ENCODE results near the gene THEMIS. TPM values are rescaled to one million over a fixed set of nuclear protein-coding genes. Genes with fewer than 3 reads are reported as not detected.
"Not testable (repeated sequence)": the region's sequence is repeated elsewhere in the genome, so short reads cannot be mapped to it uniquely, and the experiment has no call there.

THEMIS gene
- total RNA-seq, 2 experiments from 2014 or later = 142 to 144 TPM

- ChIA-PET CTCF (interaction anchor here (1.4 kb wide), 1 partner anchor 29 kb away, joined by 4 read pairs; no protein-coding TSS in a partner anchor), POLR2A (no interaction called here)
- Mint-ChIP-seq H3K9me3 (ENCODE audit: insufficient read depth) (peaks cover 12% of the 10 kb centered on the region), H3K4me3 (no peak overlapping the region), H3K36me3 (ENCODE audit: low read depth) (peaks cover 72% of the 10 kb centered on the region), H3K27me3 (ENCODE audit: low read depth) (no peaks in the 10 kb centered on the region), H3K4me1 (ENCODE audit: low read depth) (peaks cover 84% of the 10 kb centered on the region), H3K27ac (no peak overlapping the region)
- ATAC-seq (no peak), DNase-seq (no peak)
Observed at GRCh38 chr6:127884134-127884533, 16.7 kb downstream of the THEMIS start.

GRCh38 chr6:127881949-127882348 is 18.9 kb downstream of the THEMIS start:
- POLR2A ChIA-PET = interaction anchor here (0.6 to 0.7 kb wide), 2 partner anchors 10 to 19 kb away, joined by 3 to 4 read pairs; partner anchors contain the start of gene THEMIS

GRCh38 chr6:127880429-127880828 is 20.4 kb downstream of the THEMIS start:
- H3K36me3 Mint-ChIP-seq (ENCODE audit: low read depth) = peaks cover 65% of the 10 kb centered on the region
- no peaks in the 10 kb centered on the region for H3K27me3 Mint-ChIP-seq (ENCODE audit: low read depth)
- ATAC-seq = peak; percentile 50
- H3K9me3 Mint-ChIP-seq (ENCODE audit: insufficient read depth) = peaks cover 5% of the 10 kb centered on the region
- peaks cover 79% of the 10 kb centered on the region for H3K4me1 Mint-ChIP-seq (ENCODE audit: low read depth)
- ChIA-PET CTCF (interaction anchor here (1.9 to 2.6 kb wide), 2 partner anchors 11 to 20 kb away, joined by 4 to 8 read pairs; partner anchors contain the start of gene THEMIS), POLR2A (interaction anchor here (0.6 to 0.7 kb wide), 2 partner anchors 54 to 105 kb away, joined by 3 read pairs; no protein-coding TSS in a partner anchor)
- no peak for DNase-seq
- H3K27ac Mint-ChIP-seq = peak overlapping the region; percentile 61
- H3K4me3 Mint-ChIP-seq = peak overlapping the region; percentile 64

More at GRCh38 chr6:127881949-127882348, 18.9 kb downstream of the THEMIS start:
- not testable (repeated sequence) for H3K9me3 Mint-ChIP-seq (ENCODE audit: insufficient read depth); H3K4me3 Mint-ChIP-seq; H3K27me3 Mint-ChIP-seq (ENCODE audit: low read depth); DNase-seq; ATAC-seq; H3K27ac Mint-ChIP-seq
- CTCF ChIA-PET = interaction anchor here (1.8 kb wide), 1 partner anchor 27 kb away, joined by 15 read pairs; no protein-coding TSS in a partner anchor
- Mint-ChIP-seq H3K4me1 (ENCODE audit: low read depth) (peaks cover 82% of the 10 kb centered on the region), H3K36me3 (ENCODE audit: low read depth) (peaks cover 67% of the 10 kb centered on the region)

DNA sequence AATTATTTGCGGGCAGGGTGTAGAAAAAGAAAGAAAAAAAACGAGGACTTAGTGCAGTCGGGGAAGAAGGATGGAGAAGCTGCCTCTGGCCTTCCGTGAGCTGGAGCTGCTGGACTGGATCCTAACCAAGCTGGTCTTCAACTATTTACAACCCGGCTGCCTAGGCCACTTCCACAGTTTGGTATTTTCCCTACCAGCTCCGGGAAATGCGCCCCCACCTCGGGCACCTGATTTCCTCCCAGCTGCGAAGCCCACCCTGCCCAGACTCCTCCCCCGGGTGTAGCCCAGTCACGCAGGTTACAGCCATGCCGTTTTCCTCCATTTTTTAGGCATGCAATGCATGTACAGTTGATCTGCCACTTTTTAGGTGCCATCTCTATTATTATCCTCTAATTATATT is 21.2 kb downstream of the THEMIS start:
- Mint-ChIP-seq H3K27ac (peak overlapping the region; percentile 70), H3K9me3 (ENCODE audit: insufficient read depth) (peaks cover 2% of the 10 kb centered on the region), H3K4me1 (ENCODE audit: low read depth) (peaks cover 79% of the 10 kb centered on the region), H3K36me3 (ENCODE audit: low read depth) (peaks cover 66% of the 10 kb centered on the region), H3K27me3 (ENCODE audit: low read depth) (no peaks in the 10 kb centered on the region), H3K4me3 (peak overlapping the region; percentile 64)
- ChIA-PET CTCF (interaction anchor here (1.9 to 2.6 kb wide), 3 partner anchors 11 to 25 kb away, joined by 4 to 10 read pairs (median 8); partner anchors contain the start of gene THEMIS), POLR2A (interaction anchor here (0.6 to 0.9 kb wide), 2 partner anchors 14 to 71 kb away, joined by 3 read pairs; no protein-coding TSS in a partner anchor)
- DNase-seq = peak; percentile 67
- peak; percentile 67 for ATAC-seq

DNA sequence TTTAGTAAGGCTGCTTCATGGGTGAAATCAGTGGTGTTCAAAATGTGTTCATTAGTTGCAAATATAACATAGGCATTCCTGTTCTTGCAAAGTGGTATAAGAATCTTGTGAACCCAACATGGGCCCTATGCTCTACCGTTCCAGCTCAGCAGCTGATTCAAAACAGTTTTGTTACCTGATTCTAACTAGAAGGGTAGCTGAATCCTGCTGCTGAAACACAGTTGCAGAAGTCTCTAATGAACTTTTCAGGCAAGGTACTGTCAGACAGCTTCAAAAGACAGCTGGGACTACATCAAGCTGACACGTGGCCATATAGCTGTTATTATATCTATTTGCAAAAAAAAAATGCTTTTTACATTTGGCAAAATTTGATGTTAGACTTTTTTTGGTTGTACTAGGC is 22.7 kb downstream of the THEMIS start:
- H3K27me3 Mint-ChIP-seq (ENCODE audit: low read depth) = no peaks in the 10 kb centered on the region
- peaks cover 78% of the 10 kb centered on the region for H3K4me1 Mint-ChIP-seq (ENCODE audit: low read depth)
- ChIA-PET POLR2A (interaction anchor here (1.0 kb wide), 1 partner anchor 90 kb away, joined by 4 read pairs; no protein-coding TSS in a partner anchor), CTCF (interaction anchor here (0.7 to 2.1 kb wide), 2 partner anchors 23 to 63 kb away, joined by 3 to 10 read pairs; no protein-coding TSS in a partner anchor)
- H3K4me3 Mint-ChIP-seq = peak overlapping the region; percentile 22
- DNase-seq (no peak), ATAC-seq (no peak)
- H3K9me3 Mint-ChIP-seq (ENCODE audit: insufficient read depth) = peaks cover 8% of the 10 kb centered on the region
- peaks cover 65% of the 10 kb centered on the region for H3K36me3 Mint-ChIP-seq (ENCODE audit: low read depth)
- no peak overlapping the region for H3K27ac Mint-ChIP-seq

DNA sequence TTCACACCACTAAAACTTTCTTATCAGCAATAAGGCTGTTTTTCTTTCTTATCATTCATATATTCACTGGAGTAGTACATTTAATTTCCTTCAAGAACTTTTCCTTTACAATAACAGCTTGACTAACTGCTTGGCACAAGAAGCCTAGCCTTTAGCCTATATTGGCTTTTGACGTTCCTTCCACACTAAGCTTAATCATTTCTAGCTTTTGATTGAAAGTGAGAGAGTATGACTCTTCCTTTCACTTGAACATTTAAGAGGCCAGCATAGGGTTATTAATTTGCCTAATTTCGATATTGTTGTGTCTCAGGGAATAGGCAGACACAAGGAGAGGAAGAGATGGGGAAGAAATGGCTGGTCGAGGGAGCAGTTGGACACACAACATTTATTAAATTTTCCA is 23.6 kb downstream of the THEMIS start:
- CTCF ChIA-PET = interaction anchor here (0.7 to 1.0 kb wide), 2 partner anchors 9 to 96 kb away, joined by 3 to 4 read pairs; no protein-coding TSS in a partner anchor
- H3K36me3 Mint-ChIP-seq (ENCODE audit: low read depth) = peaks cover 66% of the 10 kb centered on the region
- peaks cover 72% of the 10 kb centered on the region for H3K4me1 Mint-ChIP-seq (ENCODE audit: low read depth)
- peak overlapping the region; percentile 65 for H3K27ac Mint-ChIP-seq
- ATAC-seq (no peak), DNase-seq (no peak)
- H3K9me3 Mint-ChIP-seq (ENCODE audit: insufficient read depth) = peaks cover 11% of the 10 kb centered on the region
- H3K4me3 Mint-ChIP-seq = peak overlapping the region; percentile 29
- no peaks in the 10 kb centered on the region for H3K27me3 Mint-ChIP-seq (ENCODE audit: low read depth)
- POLR2A ChIA-PET = interaction anchor here (0.6 to 0.7 kb wide), 2 partner anchors 11 to 12 kb away, joined by 3 to 4 read pairs; no protein-coding TSS in a partner anchor

DNA sequence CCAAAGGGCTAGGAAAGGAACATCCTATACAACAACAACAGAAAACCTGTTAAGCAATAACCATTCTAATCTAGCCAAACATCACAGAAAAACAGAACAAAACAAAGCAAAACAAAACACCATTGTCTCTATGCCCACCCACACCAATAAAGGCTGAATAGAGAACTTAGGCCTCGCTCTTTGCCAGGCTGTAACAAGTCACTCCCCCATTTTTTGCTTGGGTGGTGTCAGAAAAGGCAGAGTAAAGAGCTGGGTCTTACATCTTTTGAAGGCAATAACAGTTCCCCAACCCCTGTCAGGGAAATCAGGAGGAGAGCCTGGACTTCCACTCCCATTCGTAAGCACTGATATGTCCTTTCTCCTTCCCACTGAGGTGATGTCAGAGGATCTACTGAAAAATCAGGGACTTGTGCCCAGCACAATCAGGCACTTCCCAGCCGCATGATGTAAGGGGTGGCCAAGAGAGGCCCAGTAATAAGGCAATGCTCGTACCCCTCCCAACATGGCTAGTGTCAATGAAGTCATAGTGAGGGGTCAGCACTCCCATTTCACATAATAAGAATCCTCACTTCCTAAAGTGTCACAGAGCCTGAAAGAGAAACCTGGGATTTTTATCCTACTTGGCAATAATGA is 31.0 kb downstream of the THEMIS start:
- POLR2A ChIA-PET = no interaction called here
- H3K36me3 Mint-ChIP-seq (ENCODE audit: low read depth) = peaks cover 74% of the 10 kb centered on the region
- peak; percentile 41 for ATAC-seq
- H3K27ac Mint-ChIP-seq = peak overlapping the region; percentile 65
- peaks cover 11% of the 10 kb centered on the region for H3K9me3 Mint-ChIP-seq (ENCODE audit: insufficient read depth)
- H3K27me3 Mint-ChIP-seq (ENCODE audit: low read depth) = no peaks in the 10 kb centered on the region
- no peak for DNase-seq
- H3K4me3 Mint-ChIP-seq = no peak overlapping the region
- CTCF ChIA-PET = interaction anchor here (0.6 to 3.6 kb wide), 4 partner anchors 10 to 18 kb away, joined by 3 to 18 read pairs (median 7); no protein-coding TSS in a partner anchor
- H3K4me1 Mint-ChIP-seq (ENCODE audit: low read depth) = peaks cover 58% of the 10 kb centered on the region

DNA sequence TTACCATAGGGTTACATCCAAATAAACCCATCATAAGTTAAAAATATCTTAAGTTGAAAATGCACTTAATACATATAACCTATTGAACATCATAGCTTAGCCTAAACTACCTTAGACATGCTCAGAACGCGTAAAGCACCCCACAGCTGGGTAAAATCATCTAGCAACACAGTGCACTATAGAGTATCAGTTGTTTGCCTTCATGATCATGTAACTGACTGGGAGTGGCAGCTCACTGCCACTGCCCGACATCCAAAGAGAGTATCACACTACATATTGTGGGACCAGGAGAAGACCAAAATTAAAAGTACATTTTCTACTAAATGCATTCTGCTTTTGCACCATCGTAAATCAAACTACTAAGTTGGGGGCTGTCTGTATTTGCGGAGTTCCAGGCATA is 31.7 kb downstream of the THEMIS start:
- ATAC-seq = peak; percentile 50

DNA sequence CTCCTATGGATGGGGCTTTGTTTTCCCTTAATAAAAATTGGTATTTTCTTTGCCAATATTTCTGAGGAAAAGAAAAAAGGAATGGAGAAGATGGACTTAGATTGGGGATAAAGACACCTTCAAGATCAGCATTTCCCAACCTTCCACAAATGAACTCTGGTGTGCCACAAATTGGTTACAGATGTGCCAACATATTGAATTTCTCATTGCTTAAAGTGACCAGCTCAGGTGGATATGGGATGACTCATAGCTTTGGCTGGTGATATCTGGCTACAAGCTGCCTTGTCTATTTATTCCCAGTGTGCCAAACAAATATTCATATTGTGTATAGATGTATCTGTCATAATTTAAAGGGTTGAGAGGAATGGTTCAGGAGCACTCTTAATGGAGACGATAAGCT is 32.5 kb downstream of the THEMIS start:
- Mint-ChIP-seq H3K36me3 (ENCODE audit: low read depth) (peaks cover 77% of the 10 kb centered on the region), H3K4me1 (ENCODE audit: low read depth) (peaks cover 64% of the 10 kb centered on the region), H3K27me3 (ENCODE audit: low read depth) (no peaks in the 10 kb centered on the region), H3K27ac (no peak overlapping the region), H3K9me3 (ENCODE audit: insufficient read depth) (peaks cover 5% of the 10 kb centered on the region), H3K4me3 (no peak overlapping the region)
- ChIA-PET POLR2A (interaction anchor here (0.9 kb wide), 1 partner anchor 32 kb away, joined by 3 read pairs; no protein-coding TSS in a partner anchor), CTCF (interaction anchor here (1.3 to 3.6 kb wide), 4 partner anchors 9 to 13 kb away, joined by 4 to 18 read pairs (median 7); no protein-coding TSS in a partner anchor)
- no peak for DNase-seq
- no peak for ATAC-seq

More for the DNA sequence above, 31.7 kb downstream of the THEMIS start:
- Mint-ChIP-seq H3K4me1 (ENCODE audit: low read depth) (peaks cover 61% of the 10 kb centered on the region), H3K4me3 (no peak overlapping the region), H3K27me3 (ENCODE audit: low read depth) (no peaks in the 10 kb centered on the region), H3K9me3 (ENCODE audit: insufficient read depth) (peaks cover 11% of the 10 kb centered on the region), H3K27ac (no peak overlapping the region), H3K36me3 (ENCODE audit: low read depth) (peaks cover 76% of the 10 kb centered on the region)
- ChIA-PET POLR2A (interaction anchor here (0.9 kb wide), 1 partner anchor 33 kb away, joined by 3 read pairs; no protein-coding TSS in a partner anchor), CTCF (interaction anchor here (0.6 to 3.6 kb wide), 5 partner anchors 8 to 18 kb away, joined by 3 to 18 read pairs (median 4); no protein-coding TSS in a partner anchor)
- no peak for DNase-seq

GRCh38 chr6:127866766-127867165 is 34.1 kb downstream of the THEMIS start:
- peaks cover 71% of the 10 kb centered on the region for H3K4me1 Mint-ChIP-seq (ENCODE audit: low read depth)
- no peaks in the 10 kb centered on the region for H3K9me3 Mint-ChIP-seq (ENCODE audit: insufficient read depth)
- no peak overlapping the region for H3K4me3 Mint-ChIP-seq
- CTCF ChIA-PET = interaction anchor here (1.5 kb wide), 1 partner anchor 11 kb away, joined by 10 read pairs; no protein-coding TSS in a partner anchor
- no peak overlapping the region for H3K27ac Mint-ChIP-seq
- ATAC-seq (no peak), DNase-seq (no peak)
- no peaks in the 10 kb centered on the region for H3K27me3 Mint-ChIP-seq (ENCODE audit: low read depth)
- POLR2A ChIA-PET = no interaction called here
- peaks cover 76% of the 10 kb centered on the region for H3K36me3 Mint-ChIP-seq (ENCODE audit: low read depth)

GRCh38 chr6:127865108-127865507 is 35.8 kb downstream of the THEMIS start:
- POLR2A ChIA-PET = interaction anchor here (0.6 to 1.0 kb wide), 2 partner anchors 12 to 24 kb away, joined by 3 to 4 read pairs; no protein-coding TSS in a partner anchor
- Mint-ChIP-seq H3K9me3 (ENCODE audit: insufficient read depth) (no peaks in the 10 kb centered on the region), H3K36me3 (ENCODE audit: low read depth) (peaks cover 64% of the 10 kb centered on the region), H3K27me3 (ENCODE audit: low read depth) (no peaks in the 10 kb centered on the region), H3K4me3 (no peak overlapping the region), H3K4me1 (ENCODE audit: low read depth) (peaks cover 60% of the 10 kb centered on the region), H3K27ac (no peak overlapping the region)
- CTCF ChIA-PET = interaction anchor here (3.7 kb wide), 1 partner anchor 10 kb away, joined by 30 read pairs; no protein-coding TSS in a partner anchor
- ATAC-seq (no peak), DNase-seq (no peak)
